Inflammatory macrophage treated with lipopolysaccharide for 1 hour (primary cell): Measurements from ENCODE around the gene DCTD.

Experiments
- DNase-seq, 2 donors: peaks; one replicate each; pipeline ENCODE4 v3.0.0-alpha.2; 2020 to 2022

DCTD gene

GRCh38 chr4:182917182-182918043, at the start of gene DCTD:
TSS of gene DCTD (minus strand) at chr4:182917386. CDS start at chr4:182915568, 1,818 bp downstream.
- DNase-seq = peak; percentile 61 to 72

- DNase-seq = no peak
Observed at GRCh38 chr4:182960746-182961145, 43.6 kb upstream of the DCTD start.

- DNase-seq = no peak
Observed at GRCh38 chr4:182960228-182960627, 43.0 kb upstream of the DCTD start.

GRCh38 chr4:182955411-182955810, 38.2 kb upstream of the DCTD start:
- DNase-seq = no peak

GRCh38 chr4:182944484-182945213, 27.5 kb upstream of the DCTD start:
- DNase-seq = no peak

- DNase-seq = no peak
Observed at GRCh38 chr4:182939680-182940079, 22.5 kb upstream of the DCTD start.

- peak; percentile 34 to 75 for DNase-seq
Observed at GRCh38 chr4:182938205-182938645, 21.0 kb upstream of the DCTD start.

- DNase-seq = no peak
Observed at GRCh38 chr4:182937268-182938204, 20.4 kb upstream of the DCTD start.

GRCh38 chr4:182932651-182933050, 15.5 kb upstream of the DCTD start:
- DNase-seq = no peak

- no peak for DNase-seq
Observed at GRCh38 chr4:182931691-182932345, 14.6 kb upstream of the DCTD start.

GRCh38 chr4:182930889-182931288, 13.7 kb upstream of the DCTD start:
- no peak for DNase-seq

- no peak for DNase-seq
Observed at GRCh38 chr4:182929296-182929695, 12.1 kb upstream of the DCTD start.

GRCh38 chr4:182928061-182928460, 10.9 kb upstream of the DCTD start:
- peak in 1 of 2 donors; percentile 37 for DNase-seq

- no peak for DNase-seq
Observed at GRCh38 chr4:182927505-182927904, 10.3 kb upstream of the DCTD start.

GRCh38 chr4:182925855-182926254, 8.7 kb upstream of the DCTD start:
- DNase-seq = no peak

GRCh38 chr4:182925298-182925757, 8.1 kb upstream of the DCTD start:
- peak; percentile 58 to 59 for DNase-seq

- DNase-seq = no peak
Observed at GRCh38 chr4:182924497-182924896, 7.3 kb upstream of the DCTD start.

GRCh38 chr4:182923796-182924340, 6.7 kb upstream of the DCTD start:
- no peak for DNase-seq

- no peak for DNase-seq
Observed at GRCh38 chr4:182923366-182923765, 6.2 kb upstream of the DCTD start.

- no peak for DNase-seq
Observed at GRCh38 chr4:182922501-182923284, 5.5 kb upstream of the DCTD start.

GRCh38 chr4:182921608-182922007, 4.4 kb upstream of the DCTD start:
- DNase-seq = no peak
